OCI-LY1 (cell line): ENCODE results near the gene NPIPB8.
A peak's percentile ranks its signal among the peaks of the same experiment; 100 is the strongest.
"Not testable (repeated sequence)": the region's sequence is repeated elsewhere in the genome, so short reads cannot be mapped to it uniquely, and the experiment has no call there.

Experiments used
- H2AFZ ChIP-seq: fragments of 200-600 bp; sonication (generic), shearing (Covaris generic); 2 replicates; pipeline ENCODE4 v1.6.0; 2014; ENCODE audit warnings: antibody characterized with exemption, mild to moderate bottlenecking, low read length
- H3F3A ChIP-seq: fragments of 200-600 bp; sonication (generic), shearing (Covaris generic); 2 replicates; pipeline ENCODE4 v1.6.0; 2014; ENCODE audit warnings: mild to moderate bottlenecking, antibody characterized with exemption, low read length, moderate library complexity; ENCODE audit not compliant: insufficient read depth
- H3K27ac ChIP-seq: fragments of 200-600 bp; sonication (generic); 2 replicates; pipeline ENCODE4 v1.5.1; 2014; ENCODE audit warnings: low read length, mixed run types, mild to moderate bottlenecking, low read depth; ENCODE audit not compliant: poor library complexity, severe bottlenecking
- H3K27me3 ChIP-seq: fragments of 200-600 bp; sonication (generic); 2 replicates; pipeline ENCODE4 v1.6.0; 2014; ENCODE audit warnings: antibody characterized with exemption, mild to moderate bottlenecking, low read length, moderate library complexity; ENCODE audit not compliant: insufficient read depth
- H3K36me3 ChIP-seq: fragments of 200-600 bp; sonication (generic); 2 replicates; pipeline ENCODE4 v1.6.1; 2014; ENCODE audit warnings: mild to moderate bottlenecking, antibody characterized with exemption, low read length, moderate library complexity, mixed read lengths; ENCODE audit not compliant: insufficient read depth
- H3K4me1 ChIP-seq: fragments of 200-600 bp; sonication (generic); 2 replicates; pipeline ENCODE4 v1.5.1; 2014; ENCODE audit warnings: mild to moderate bottlenecking, low read length, moderate library complexity; ENCODE audit not compliant: insufficient read depth, severe bottlenecking
- H3K4me2 ChIP-seq: fragments of 200-600 bp; sonication (generic), shearing (Covaris generic); 2 replicates; pipeline ENCODE4 v1.6.1; 2014; ENCODE audit warnings: low read length
- H3K4me3 ChIP-seq: fragments of 200-600 bp; sonication (generic); 2 replicates; pipeline ENCODE4 v1.5.1; 2014; ENCODE audit warnings: low read length, low read depth, mild to moderate bottlenecking, mixed read lengths; ENCODE audit not compliant: poor library complexity, severe bottlenecking
- H3K79me2 ChIP-seq: fragments of 200-600 bp; shearing (Covaris generic); 2 replicates; pipeline ENCODE4 v1.6.1; 2016; ENCODE audit warnings: mixed run types, low read length, mixed read lengths; ENCODE audit not compliant: insufficient read depth
- H3K9ac ChIP-seq: fragments of 200-600 bp; sonication (generic), shearing (Covaris generic); 2 replicates; pipeline ENCODE4 v1.6.1; 2014; ENCODE audit warnings: mild to moderate bottlenecking, low read length, mixed read lengths
- H3K9me2 ChIP-seq: fragments of 200-600 bp; sonication (generic), shearing (Covaris generic); 2 replicates; pipeline ENCODE4 v1.6.1; 2014; ENCODE audit warnings: low read depth, mild to moderate bottlenecking, low read length, mixed read lengths
- H3K9me3 ChIP-seq: fragments of 200-600 bp; shearing (Covaris generic); 2 replicates; pipeline ENCODE4 v1.6.1; 2014; ENCODE audit warnings: low read length, mixed read lengths
- H4K20me1 ChIP-seq: fragments of 200-600 bp; sonication (generic), shearing (Covaris generic); 2 replicates; pipeline ENCODE4 v1.6.0; 2016; ENCODE audit warnings: mild to moderate bottlenecking, low read length; ENCODE audit not compliant: insufficient read depth
- CTCF ChIP-seq: fragments of 200-600 bp; sonication (generic), shearing (Covaris generic); IDR thresholded peaks from 2 replicates; pipeline ENCODE4 v1.5.1; 2017; ENCODE audit warnings: mild to moderate bottlenecking, antibody characterized with exemption, low read length, moderate library complexity, mixed read lengths
- EZH2 ChIP-seq: fragments of 200-600 bp; sonication (generic), shearing (Covaris generic); IDR thresholded peaks from 2 replicates; pipeline ENCODE4 v1.8.0; 2017; ENCODE audit warnings: borderline replicate concordance, mixed run types, mild to moderate bottlenecking, antibody characterized with exemption, low read length, moderate library complexity, mixed read lengths

Gene NPIPB8

GRCh38 chr16:28596840-28597691 is 40.8 kb upstream of the NPIPB8 start, which contains the start of gene SULT1A2:
Gene SULT1A2 (minus strand): TSS chr16:28597050. CDS start chr16:28595930, 1,120 bp downstream.
- Histone ChIP-seq H3K9ac (no peak within 1 kb of the TSS), H4K20me1 (no peaks in the 10 kb centered on the region), H3K79me2 (no peaks in the 10 kb centered on the region), H3K4me1 (peaks cover 15% of the 10 kb centered on the region), H3K9me3 (no peaks in the 10 kb centered on the region), H3K9me2 (no peaks in the 10 kb centered on the region), H2AFZ (no peak within 1 kb of the TSS), H3K27ac (no peak within 1 kb of the TSS), H3K4me3 (no peak within 1 kb of the TSS), H3F3A (no peaks in the 10 kb centered on the region), H3K27me3 (no peaks in the 10 kb centered on the region), H3K4me2 (peak within 1 kb of the TSS; percentile 33; the same call in 1 of the 2 replicates), H3K36me3 (no peaks in the 10 kb centered on the region)
- TF ChIP-seq EZH2 (no peak), CTCF (no peak)

DNA sequence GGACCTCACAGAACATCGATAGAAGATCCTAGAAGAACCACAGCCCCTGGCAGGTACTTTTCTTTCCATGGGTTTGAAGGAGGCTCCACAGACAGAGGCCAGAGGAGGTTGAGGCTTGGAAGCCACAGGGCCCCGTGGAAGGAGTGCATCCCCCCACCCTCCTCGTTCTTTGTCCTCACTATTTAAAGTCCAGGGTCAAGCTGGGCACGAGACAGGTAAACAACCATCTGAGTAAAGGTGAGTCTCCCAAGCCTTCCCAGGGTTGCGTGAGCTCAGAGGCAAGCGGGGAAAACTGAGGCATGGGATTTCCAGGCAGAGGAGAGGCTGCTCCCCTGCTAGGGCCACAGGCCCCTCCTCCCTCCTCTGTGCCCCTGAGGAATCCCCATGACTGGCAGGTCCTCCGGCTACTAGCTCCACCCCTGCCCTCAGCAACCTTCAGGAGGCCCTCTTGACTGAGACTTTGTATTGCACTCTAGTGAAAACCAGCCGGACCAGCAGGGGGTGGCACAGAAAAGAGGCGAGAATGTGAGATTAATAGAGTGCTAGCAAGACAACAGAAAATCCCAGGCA is 40.1 kb upstream of the NPIPB8 start:
- Histone ChIP-seq H3F3A (no peaks in the 10 kb centered on the region), H3K9ac (no peak overlapping the region), H3K27ac (no peak overlapping the region), H2AFZ (no peak overlapping the region), H3K4me1 (peaks cover 19% of the 10 kb centered on the region), H3K36me3 (no peaks in the 10 kb centered on the region), H3K9me2 (no peaks in the 10 kb centered on the region), H3K9me3 (no peaks in the 10 kb centered on the region), H3K79me2 (no peaks in the 10 kb centered on the region), H3K4me2 (peak overlapping the region; percentile 33), H3K4me3 (no peak overlapping the region), H4K20me1 (no peaks in the 10 kb centered on the region), H3K27me3 (no peaks in the 10 kb centered on the region)
- no peak for TF ChIP-seq EZH2
- TF ChIP-seq CTCF = peak; percentile 57

- not testable (repeated sequence) for H2AFZ ChIP-seq, H3K27me3 ChIP-seq, H4K20me1 ChIP-seq, H3F3A ChIP-seq, H3K4me3 ChIP-seq, H3K9me3 ChIP-seq, H3K79me2 ChIP-seq, H3K27ac ChIP-seq, H3K9me2 ChIP-seq, H3K9ac ChIP-seq, H3K36me3 ChIP-seq, H3K4me2 ChIP-seq
- peaks cover 19% of the 10 kb centered on the region for H3K4me1 ChIP-seq
Observed at GRCh38 chr16:28599377-28600285, 38.2 kb upstream of the NPIPB8 start.

DNA sequence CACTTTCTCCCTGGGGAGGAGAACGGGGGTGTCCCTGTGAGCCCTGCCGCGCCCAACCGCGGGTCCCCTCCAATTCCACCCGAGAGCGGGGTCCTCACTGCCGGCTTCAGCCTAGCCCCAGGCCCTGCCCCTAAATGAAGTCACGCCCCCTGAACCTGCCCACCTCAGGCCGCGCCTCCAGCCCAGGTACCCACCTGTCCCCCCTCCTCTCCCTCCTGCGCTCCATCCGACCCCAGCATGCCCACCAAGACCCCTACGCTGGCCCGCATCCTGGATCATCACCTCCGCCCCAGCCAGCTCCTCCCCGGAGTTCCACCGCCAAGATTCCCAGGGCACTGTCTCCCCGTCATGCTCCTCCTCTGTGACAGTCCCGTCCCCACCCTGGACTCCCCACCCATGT is 36.9 kb upstream of the NPIPB8 start:
- not testable (repeated sequence) for H3K27ac ChIP-seq, H3K27me3 ChIP-seq

GRCh38 chr16:28601589-28601988 is 36.3 kb upstream of the NPIPB8 start:
- not testable (repeated sequence) for H3F3A ChIP-seq, H3K9me2 ChIP-seq, H3K79me2 ChIP-seq, H3K27ac ChIP-seq, H3K4me2 ChIP-seq, H4K20me1 ChIP-seq, H3K36me3 ChIP-seq, H2AFZ ChIP-seq, H3K27me3 ChIP-seq, H3K4me3 ChIP-seq, H3K9ac ChIP-seq, H3K9me3 ChIP-seq
- H3K4me1 ChIP-seq = peaks cover 19% of the 10 kb centered on the region

More for the DNA sequence above, 36.9 kb upstream of the NPIPB8 start:
- not testable (repeated sequence) for H3K9ac ChIP-seq, H3K36me3 ChIP-seq, H2AFZ ChIP-seq, H3K9me2 ChIP-seq, H3F3A ChIP-seq, H3K79me2 ChIP-seq, H3K4me2 ChIP-seq, H4K20me1 ChIP-seq, H3K9me3 ChIP-seq, H3K4me3 ChIP-seq
- H3K4me1 ChIP-seq = peaks cover 19% of the 10 kb centered on the region
